Measurements from ENCODE around the gene PAQR4. TPM values are rescaled to one million over a fixed set of nuclear protein-coding genes. Genes with fewer than 3 reads are reported as not detected.

Gene PAQR4
- total and polyA plus RNA-seq, 8 donors, result 2.7 to 43.2 (median 9.7) TPM

- Histone ChIP-seq H3K27me3 (no peaks in the 10 kb centered on the region), H3K9me3 (no peaks in the 10 kb centered on the region), H3K4me1 (no peaks in the 10 kb centered on the region), H3K36me3 (peaks cover 61 to 92% (median 89%) of the 10 kb centered on the region in 4 donors), H3K4me3 (no peak overlapping the region), H3K27ac (no peak overlapping the region)
- 89 to 96% (median 92%) methylated on average over 5 to 22 of the region's 22 CpGs for WGBS, 5 donors
- no peak for TF ChIP-seq POLR2AphosphoS5 (IDR thresholded peaks at IDR 0.05)
- no peak for TF ChIP-seq POLR2A (IDR thresholded peaks at IDR 0.05)
- TF ChIP-seq EP300 (IDR thresholded peaks at IDR 0.05), result no peak
- TF ChIP-seq CTCF (IDR thresholded peaks at IDR 0.05), result no peak
- DNase-seq, result no peak
- intact Hi-C loops (cut with DNase I; ENCODE audit: low total_unique reads), result no loop called here
Measured at GRCh38 chr16:2933701-2934100, 35.4 kb upstream of the PAQR4 start.

- intact Hi-C loops (cut with DNase I; ENCODE audit: low total_unique reads), result no loop called here
- peaks cover 69 to 96% (median 92%) of the 10 kb centered on the region in 4 donors for H3K36me3 ChIP-seq
Measured at GRCh38 chr16:2934450-2934849, 34.7 kb upstream of the PAQR4 start.

GRCh38 chr16:2936436-2937011, 32.6 kb upstream of the PAQR4 start:
- Histone ChIP-seq H3K27me3 (no peaks in the 10 kb centered on the region), H3K27ac (no peak overlapping the region), H3K4me3 (no peak overlapping the region), H3K36me3 (peaks cover 72 to 96% (median 92%) of the 10 kb centered on the region in 4 donors), H3K9me3 (no peaks in the 10 kb centered on the region), H3K4me1 (no peaks in the 10 kb centered on the region)
- intact Hi-C loops (cut with DNase I; ENCODE audit: low total_unique reads), result no loop called here
- no peak for DNase-seq
- 90 to 94% (median 92%) methylated on average over 16 to 22 of the region's 22 CpGs for WGBS, 5 donors
- TF ChIP-seq CTCF (IDR thresholded peaks at IDR 0.05) (no peak), EP300 (IDR thresholded peaks at IDR 0.05) (no peak), POLR2A (IDR thresholded peaks at IDR 0.05) (no peak), POLR2AphosphoS5 (IDR thresholded peaks at IDR 0.05) (no peak)

More at GRCh38 chr16:2934450-2934849, 34.7 kb upstream of the PAQR4 start:
- no peaks in the 10 kb centered on the region for H3K27me3 ChIP-seq
- DNase-seq, result no peak
- H3K9me3 ChIP-seq, result no peaks in the 10 kb centered on the region
- H3K27ac ChIP-seq, result no peak overlapping the region
- H3K4me3 ChIP-seq, result no peak overlapping the region
- TF ChIP-seq CTCF (IDR thresholded peaks at IDR 0.05), result no peak
- TF ChIP-seq POLR2AphosphoS5 (IDR thresholded peaks at IDR 0.05), result no peak
- TF ChIP-seq EP300 (IDR thresholded peaks at IDR 0.05), result no peak
- TF ChIP-seq POLR2A (IDR thresholded peaks at IDR 0.05), result no peak
- 86 to 94% (median 92%) methylated on average over 15 of the region's 15 CpGs for WGBS, 5 donors
- no peaks in the 10 kb centered on the region for H3K4me1 ChIP-seq

- peaks cover 72 to 100% (median 97%) of the 10 kb centered on the region in 4 donors for H3K36me3 ChIP-seq
- DNase-seq, result no peak
- no peaks in the 10 kb centered on the region for H3K27me3 ChIP-seq
- no peak overlapping the region for H3K27ac ChIP-seq
- no peaks in the 10 kb centered on the region for H3K9me3 ChIP-seq
- intact Hi-C loops (cut with DNase I; ENCODE audit: low total_unique reads), result no loop called here
- 93 to 99% (median 95%) methylated on average over 17 to 24 of the region's 24 CpGs for WGBS, 5 donors
- TF ChIP-seq EP300 (IDR thresholded peaks at IDR 0.05) (no peak), CTCF (IDR thresholded peaks at IDR 0.05) (no peak), POLR2A (IDR thresholded peaks at IDR 0.05) (no peak), POLR2AphosphoS5 (IDR thresholded peaks at IDR 0.05) (no peak)
- no peaks in the 10 kb centered on the region for H3K4me1 ChIP-seq
- H3K4me3 ChIP-seq, result no peak overlapping the region
Measured at GRCh38 chr16:2937170-2937569, 32.0 kb upstream of the PAQR4 start.
